ENCODE measurements around the gene USP25. TPM values are rescaled to one million over a fixed set of nuclear protein-coding genes. Genes with fewer than 3 reads are reported as not detected.

Gene USP25
- total RNA-seq, 1 donor, result 56.1 TPM

- H3K27ac ChIP-seq (ENCODE audit: low read depth, low read length), result no peak overlapping the region
- no peaks in the 10 kb centered on the region for H3K4me1 ChIP-seq (ENCODE audit: insufficient read depth, low read length)
- no peak for TF ChIP-seq CTCF (IDR thresholded peaks at IDR 0.05; ENCODE audit: extremely low read depth, low read depth, low read length)
- no peak overlapping the region for H3K4me2 ChIP-seq (ENCODE audit: insufficient read depth, low read length)
- peaks cover 3% of the 10 kb centered on the region for H3K36me3 ChIP-seq (ENCODE audit: insufficient read depth, low read length)
- DNase-seq (ENCODE audit: insufficient read length, low spot score, missing footprints), result no peak
- H3K4me3 ChIP-seq (ENCODE audit: insufficient read depth, low read length), result no peak overlapping the region
- H2AFZ ChIP-seq (ENCODE audit: low read length), result no peak overlapping the region
- no peaks in the 10 kb centered on the region for H4K20me1 ChIP-seq (ENCODE audit: insufficient read depth, low read length)
- no peaks in the 10 kb centered on the region for H3K79me2 ChIP-seq (ENCODE audit: insufficient read depth, low read length)
- H3K9me3 ChIP-seq (ENCODE audit: low read depth, low read length), result no peaks in the 10 kb centered on the region
- no peaks in the 10 kb centered on the region for H3K27me3 ChIP-seq (ENCODE audit: insufficient read depth, low read length)
Measured at GRCh38 chr21:15804247-15805005, 74.6 kb downstream of the USP25 start.

GRCh38 chr21:15809065-15809464 lies 79.3 kb downstream of the USP25 start:
- no peaks in the 10 kb centered on the region for H3K36me3 ChIP-seq (ENCODE audit: insufficient read depth, low read length)
- no peak overlapping the region for H3K4me2 ChIP-seq (ENCODE audit: insufficient read depth, low read length)
- no peaks in the 10 kb centered on the region for H4K20me1 ChIP-seq (ENCODE audit: insufficient read depth, low read length)
- no peak overlapping the region for H2AFZ ChIP-seq (ENCODE audit: low read length)
- no peaks in the 10 kb centered on the region for H3K79me2 ChIP-seq (ENCODE audit: insufficient read depth, low read length)
- H3K27ac ChIP-seq (ENCODE audit: low read depth, low read length), result no peak overlapping the region
- H3K27me3 ChIP-seq (ENCODE audit: insufficient read depth, low read length), result no peaks in the 10 kb centered on the region
- H3K9me3 ChIP-seq (ENCODE audit: low read depth, low read length), result no peaks in the 10 kb centered on the region
- H3K4me1 ChIP-seq (ENCODE audit: insufficient read depth, low read length), result peaks cover 14% of the 10 kb centered on the region
- DNase-seq (ENCODE audit: insufficient read length, low spot score, missing footprints), result no peak
- TF ChIP-seq CTCF (IDR thresholded peaks at IDR 0.05; ENCODE audit: extremely low read depth, low read depth, low read length), result no peak
- H3K4me3 ChIP-seq (ENCODE audit: insufficient read depth, low read length), result no peak overlapping the region

GRCh38 chr21:15809818-15810217 lies 80.0 kb downstream of the USP25 start:
- peak overlapping the region; percentile 22 for H3K27ac ChIP-seq (ENCODE audit: low read depth, low read length)
- peaks cover 14% of the 10 kb centered on the region for H3K4me1 ChIP-seq (ENCODE audit: insufficient read depth, low read length)
- TF ChIP-seq CTCF (IDR thresholded peaks at IDR 0.05; ENCODE audit: extremely low read depth, low read depth, low read length), result no peak
- H4K20me1 ChIP-seq (ENCODE audit: insufficient read depth, low read length), result no peaks in the 10 kb centered on the region
- no peak overlapping the region for H3K4me3 ChIP-seq (ENCODE audit: insufficient read depth, low read length)
- H3K9me3 ChIP-seq (ENCODE audit: low read depth, low read length), result no peaks in the 10 kb centered on the region
- H3K4me2 ChIP-seq (ENCODE audit: insufficient read depth, low read length), result peak overlapping the region; percentile 45
- no peaks in the 10 kb centered on the region for H3K27me3 ChIP-seq (ENCODE audit: insufficient read depth, low read length)
- H3K36me3 ChIP-seq (ENCODE audit: insufficient read depth, low read length), result no peaks in the 10 kb centered on the region
- no peaks in the 10 kb centered on the region for H3K79me2 ChIP-seq (ENCODE audit: insufficient read depth, low read length)
- H2AFZ ChIP-seq (ENCODE audit: low read length), result no peak overlapping the region
- no peak for DNase-seq (ENCODE audit: insufficient read length, low spot score, missing footprints)

GRCh38 chr21:15815285-15815684 lies 85.5 kb downstream of the USP25 start:
- Histone ChIP-seq H2AFZ (ENCODE audit: low read length) (no peak overlapping the region), H3K4me2 (ENCODE audit: insufficient read depth, low read length) (no peak overlapping the region), H3K4me3 (ENCODE audit: insufficient read depth, low read length) (no peak overlapping the region), H3K27me3 (ENCODE audit: insufficient read depth, low read length) (no peaks in the 10 kb centered on the region), H4K20me1 (ENCODE audit: insufficient read depth, low read length) (no peaks in the 10 kb centered on the region), H3K9me3 (ENCODE audit: low read depth, low read length) (no peaks in the 10 kb centered on the region), H3K79me2 (ENCODE audit: insufficient read depth, low read length) (no peaks in the 10 kb centered on the region), H3K27ac (ENCODE audit: low read depth, low read length) (no peak overlapping the region), H3K4me1 (ENCODE audit: insufficient read depth, low read length) (peaks cover 6% of the 10 kb centered on the region), H3K36me3 (ENCODE audit: insufficient read depth, low read length) (no peaks in the 10 kb centered on the region)
- no peak for DNase-seq (ENCODE audit: insufficient read length, low spot score, missing footprints)
- no peak for TF ChIP-seq CTCF (IDR thresholded peaks at IDR 0.05; ENCODE audit: extremely low read depth, low read depth, low read length)
